HEK293 (cell line): ENCODE data around the gene CACNB4.

Experiments
- CTCF ChIA-PET: fragments of 350-600 bp; formaldehyde crosslinking; extraction: SDS; loops from one replicate; lab custom pipeline; 2021; ENCODE audit warnings: antibody characterized with exemption; lab: Yijun Ruan, JAX
- POLR2A ChIA-PET: fragments of 300-600 bp; formaldehyde crosslinking; extraction: SDS; loops from one replicate; lab custom pipeline; 2020; ENCODE audit warnings: antibody characterized with exemption, inconsistent platforms; lab: Yijun Ruan, JAX
- H3K27ac ChIP-seq: fragments of 200-500 bp; sonication (Bioruptor generic); 2 replicates; pipeline ENCODE4 v1.5.1; 2014; ENCODE audit warnings: low read depth, low read length, control low read depth, inconsistent platforms; ENCODE audit errors: extremely low read depth
- H3K36me3 ChIP-seq, 2 experiments: fragments of 200-500 bp in 1 of 2; sonication (Bioruptor generic) in 1 of 2; 1 replicate in 1 of 2; 2 replicates in 1 of 2; pipeline ENCODE4 v1.5.1; 2014 to 2017; ENCODE audit warnings: inconsistent platforms in 2 of 2, low read length in 2 of 2; ENCODE audit not compliant: control insufficient read depth in 2 of 2, insufficient read depth in 1 of 2
- H3K4me1 ChIP-seq: fragments of 200-500 bp; sonication (Bioruptor generic); 2 replicates; pipeline ENCODE4 v1.5.1; 2014; ENCODE audit warnings: mild to moderate bottlenecking, low read length, inconsistent platforms; ENCODE audit not compliant: control insufficient read depth, insufficient read depth
- H3K4me3 ChIP-seq: 2 replicates; pipeline ENCODE4 v1.5.1; 2011; ENCODE audit warnings: low read depth, mild to moderate bottlenecking, control low read depth, low read length, moderate library complexity
- H3K9me3 ChIP-seq: fragments of 200-500 bp; sonication (Bioruptor generic); 2 replicates; pipeline ENCODE4 v1.5.1; 2014; ENCODE audit warnings: low read depth, low read length, inconsistent platforms; ENCODE audit not compliant: control insufficient read depth, insufficient read depth
- GLIS1 ChIP-seq: fragments of 450-650 bp; formaldehyde crosslinking; IDR thresholded peaks from 2 replicates; pipeline ENCODE4 v1.5.1; 2016; ENCODE audit warnings: missing biosample characterization, missing genetic modification characterization
- MZF1 ChIP-seq: fragments of 450-650 bp; formaldehyde crosslinking; IDR thresholded peaks from 2 replicates; pipeline ENCODE4 v1.5.1; 2017; ENCODE audit warnings: missing biosample characterization, missing genetic modification characterization, borderline replicate concordance
- YY2 ChIP-seq: fragments of 450-650 bp; formaldehyde crosslinking; IDR thresholded peaks from 2 replicates; pipeline ENCODE4 v1.5.1; 2016; ENCODE audit warnings: missing biosample characterization, missing genetic modification characterization
- ZFP37 ChIP-seq: fragments of 450-650 bp; formaldehyde crosslinking; IDR thresholded peaks from 2 replicates; pipeline ENCODE4 v1.5.1; 2016; ENCODE audit warnings: missing biosample characterization, missing genetic modification characterization
- ZNF121 ChIP-seq: fragments of 450-650 bp; formaldehyde crosslinking; IDR thresholded peaks from 2 replicates; pipeline ENCODE4 v1.5.1; 2016; ENCODE audit warnings: missing biosample characterization, missing genetic modification characterization
- ZNF211 ChIP-seq: fragments of 450-650 bp; formaldehyde crosslinking; IDR thresholded peaks from 2 replicates; pipeline ENCODE4 v1.5.1; 2016; ENCODE audit warnings: low read depth, missing biosample characterization, missing genetic modification characterization
- ZNF354C ChIP-seq: fragments of 450-650 bp; formaldehyde crosslinking; IDR thresholded peaks from 2 replicates; pipeline ENCODE4 v1.5.1; 2016; ENCODE audit warnings: missing biosample characterization, missing genetic modification characterization, low read depth, borderline replicate concordance
- ZNF366 ChIP-seq: fragments of 450-650 bp; formaldehyde crosslinking; conservative IDR thresholded peaks from 2 replicates; pipeline ENCODE4 v1.5.1; 2016; ENCODE audit warnings: missing biosample characterization, missing genetic modification characterization
- ZNF518A ChIP-seq: fragments of 450-650 bp; formaldehyde crosslinking; conservative IDR thresholded peaks from 2 replicates; pipeline ENCODE4 v1.5.1; 2016; ENCODE audit warnings: low read depth, missing biosample characterization, missing genetic modification characterization
- ZNF792 ChIP-seq: fragments of 450-650 bp; formaldehyde crosslinking; IDR thresholded peaks from 2 replicates; pipeline ENCODE4 v1.5.1; 2016; ENCODE audit warnings: missing biosample characterization, missing genetic modification characterization
- TF ChIP-seq, protein P1 (sequence below): fragments of 450-650 bp; formaldehyde crosslinking; IDR thresholded peaks from 2 replicates; pipeline ENCODE4 v1.5.1; 2016; ENCODE audit warnings: missing biosample characterization, missing genetic modification characterization
- TF ChIP-seq, protein P2 (sequence below): fragments of 450-650 bp; formaldehyde crosslinking; IDR thresholded peaks from 2 replicates; pipeline ENCODE4 v1.5.1; 2016; ENCODE audit warnings: missing biosample characterization, missing genetic modification characterization

Gene CACNB4

GRCh38 chr2:152038441-152038958, 60.3 kb downstream of the CACNB4 start (continued):
- TF ChIP-seq ZNF211 (tag by site-specific recombination), result no peak
- no peak for TF ChIP-seq GLIS1 (tag by site-specific recombination)
- TF ChIP-seq MZF1, result no peak
- no peak for TF ChIP-seq ZNF354C (tag by site-specific recombination)
- TF ChIP-seq, protein P1, sequence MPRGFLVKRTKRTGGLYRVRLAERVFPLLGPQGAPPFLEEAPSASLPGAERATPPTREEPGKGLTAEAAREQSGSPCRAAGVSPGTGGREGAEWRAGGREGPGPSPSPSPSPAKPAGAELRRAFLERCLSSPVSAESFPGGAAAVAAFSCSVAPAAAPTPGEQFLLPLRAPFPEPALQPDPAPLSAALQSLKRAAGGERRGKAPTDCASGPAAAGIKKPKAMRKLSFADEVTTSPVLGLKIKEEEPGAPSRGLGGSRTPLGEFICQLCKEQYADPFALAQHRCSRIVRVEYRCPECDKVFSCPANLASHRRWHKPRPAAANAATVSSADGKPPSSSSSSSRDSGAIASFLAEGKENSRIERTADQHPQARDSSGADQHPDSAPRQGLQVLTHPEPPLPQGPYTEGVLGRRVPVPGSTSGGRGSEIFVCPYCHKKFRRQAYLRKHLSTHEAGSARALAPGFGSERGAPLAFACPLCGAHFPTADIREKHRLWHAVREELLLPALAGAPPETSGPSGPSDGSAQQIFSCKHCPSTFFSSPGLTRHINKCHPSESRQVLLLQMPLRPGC (tag by site-specific recombination), result no peak
- TF ChIP-seq ZFP37 (tag by site-specific recombination), result no peak
- TF ChIP-seq ZNF518A (tag by site-specific recombination), result no peak
- TF ChIP-seq ZNF121 (tag by site-specific recombination), result no peak
- TF ChIP-seq ZNF792 (tag by site-specific recombination), result no peak
- TF ChIP-seq, all 188 proteins: peak for 4

- H3K4me1 ChIP-seq, result no peaks in the 10 kb centered on the region
- no peak for TF ChIP-seq YY2 (tag by site-specific recombination)
- no peak for TF ChIP-seq ZNF366 (tag by site-specific recombination)
- TF ChIP-seq, protein P2, sequence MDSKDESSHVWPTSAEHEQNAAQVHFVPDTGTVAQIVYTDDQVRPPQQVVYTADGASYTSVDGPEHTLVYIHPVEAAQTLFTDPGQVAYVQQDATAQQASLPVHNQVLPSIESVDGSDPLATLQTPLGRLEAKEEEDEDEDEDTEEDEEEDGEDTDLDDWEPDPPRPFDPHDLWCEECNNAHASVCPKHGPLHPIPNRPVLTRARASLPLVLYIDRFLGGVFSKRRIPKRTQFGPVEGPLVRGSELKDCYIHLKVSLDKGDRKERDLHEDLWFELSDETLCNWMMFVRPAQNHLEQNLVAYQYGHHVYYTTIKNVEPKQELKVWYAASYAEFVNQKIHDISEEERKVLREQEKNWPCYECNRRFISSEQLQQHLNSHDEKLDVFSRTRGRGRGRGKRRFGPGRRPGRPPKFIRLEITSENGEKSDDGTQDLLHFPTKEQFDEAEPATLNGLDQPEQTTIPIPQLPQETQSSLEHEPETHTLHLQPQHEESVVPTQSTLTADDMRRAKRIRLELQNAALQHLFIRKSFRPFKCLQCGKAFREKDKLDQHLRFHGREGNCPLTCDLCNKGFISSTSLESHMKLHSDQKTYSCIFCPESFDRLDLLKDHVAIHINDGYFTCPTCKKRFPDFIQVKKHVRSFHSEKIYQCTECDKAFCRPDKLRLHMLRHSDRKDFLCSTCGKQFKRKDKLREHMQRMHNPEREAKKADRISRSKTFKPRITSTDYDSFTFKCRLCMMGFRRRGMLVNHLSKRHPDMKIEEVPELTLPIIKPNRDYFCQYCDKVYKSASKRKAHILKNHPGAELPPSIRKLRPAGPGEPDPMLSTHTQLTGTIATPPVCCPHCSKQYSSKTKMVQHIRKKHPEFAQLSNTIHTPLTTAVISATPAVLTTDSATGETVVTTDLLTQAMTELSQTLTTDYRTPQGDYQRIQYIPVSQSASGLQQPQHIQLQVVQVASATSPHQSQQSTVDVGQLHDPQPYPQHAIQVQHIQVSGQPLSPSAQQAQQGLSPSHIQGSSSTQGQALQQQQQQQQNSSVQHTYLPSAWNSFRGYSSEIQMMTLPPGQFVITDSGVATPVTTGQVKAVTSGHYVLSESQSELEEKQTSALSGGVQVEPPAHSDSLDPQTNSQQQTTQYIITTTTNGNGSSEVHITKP, result peak; percentile 57
- TF ChIP-seq, all 188 proteins: peak for 1
- CTCF ChIA-PET, result interaction anchor here (0.5 to 3.1 kb wide), 7 partner anchors 12 to 1035 kb away, joined by 3 to 17 read pairs (median 5); partner anchors contain the start of gene STAM2
- no peak overlapping the region for H3K4me3 ChIP-seq
- no peak overlapping the region for H3K27ac ChIP-seq
- no peaks in the 10 kb centered on the region for H3K36me3 ChIP-seq
- POLR2A ChIA-PET, result interaction anchor here (3.0 kb wide), 1 partner anchor 138 kb away, joined by 14 read pairs; the partner anchor contains the start of gene STAM2
- H3K9me3 ChIP-seq, result no peaks in the 10 kb centered on the region
Measured at GRCh38 chr2:152037743-152038435, 61.0 kb downstream of the CACNB4 start.
